ENCODE measurements around the gene CROCC2. TPM values are rescaled to one million over a fixed set of nuclear protein-coding genes. Genes with fewer than 3 reads are reported as not detected.

Gene CROCC2
- total RNA-seq, 1 experiment from 2014 or later: not detected

DNA sequence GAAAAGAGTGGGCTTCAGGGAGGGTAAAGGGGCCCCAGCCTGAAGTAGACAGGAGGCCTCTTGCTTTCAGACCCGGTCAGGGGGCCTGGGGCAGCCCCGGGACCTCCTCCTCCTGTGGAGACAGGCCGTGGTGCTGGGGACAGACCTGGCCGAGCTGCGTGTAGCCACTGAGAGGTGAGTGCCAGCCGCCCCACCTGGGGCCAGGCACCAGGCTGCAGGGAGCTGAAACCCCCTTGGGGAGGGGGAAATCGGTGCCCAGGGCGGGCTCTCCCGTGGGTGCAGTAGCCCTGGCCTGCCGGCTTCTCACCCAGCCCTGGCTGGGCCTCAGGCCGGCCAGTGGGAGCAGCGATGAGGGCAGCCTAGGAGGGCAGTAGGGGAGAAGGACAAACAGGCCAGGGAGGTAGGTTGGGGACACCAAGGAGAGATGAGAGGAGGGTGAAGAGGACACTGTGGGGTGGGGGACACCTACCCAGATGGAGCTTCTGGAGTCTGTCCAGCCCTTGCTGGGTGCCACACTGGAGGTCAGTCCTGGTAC is 24.0 kb downstream of the CROCC2 start:
- Histone ChIP-seq H3K79me2 (ENCODE audit: insufficient read depth, low read length) (no peaks in the 10 kb centered on the region), H2AFZ (ENCODE audit: low read depth, low read length, poor library complexity, severe bottlenecking) (no peak overlapping the region), H3K4me2 (ENCODE audit: low read length) (no peak overlapping the region), H3K9me3 (ENCODE audit: control insufficient read depth in 1 of 2, insufficient read depth in 1 of 2, low read depth in 1 of 2, low read length in 2 of 2) (no peaks in the 10 kb centered on the region), H3K9me2 (ENCODE audit: insufficient read depth) (no peaks in the 10 kb centered on the region), H3K4me3 (replicated peaks in 1 of 2; ENCODE audit: low read depth in 1 of 2, low read length in 2 of 2) (no peak overlapping the region), H4K20me1 (ENCODE audit: insufficient read depth) (no peaks in the 10 kb centered on the region), H3K27ac (ENCODE audit: low read depth, low read length) (no peak overlapping the region), H3K36me3 (ENCODE audit: control insufficient read depth in 1 of 2, insufficient read depth in 2 of 2, low read length in 2 of 2) (no peaks in the 10 kb centered on the region), H3K9ac (ENCODE audit: low read length) (no peak overlapping the region), H3K4me1 (ENCODE audit: control insufficient read depth in 1 of 2, insufficient read depth in 2 of 2, low read length in 2 of 2) (no peaks in the 10 kb centered on the region), H3K27me3 (ENCODE audit: insufficient read depth, low read length) (no peaks in the 10 kb centered on the region)
- no TSS peak for BruUV-seq (replicated peaks)
- ATAC-seq (no peak), DNase-seq (ENCODE audit: low read depth, low spot score) (no peak)
- intact Hi-C loops (cut with micrococcal nuclease): no loop called here
- TF ChIP-seq TCF7L2 (IDR thresholded peaks at IDR 0.05; ENCODE audit: borderline replicate concordance, extremely low read depth, insufficient read depth, insufficient read length): no peak
- no peak for TF ChIP-seq CEBPB (IDR thresholded peaks at IDR 0.05; ENCODE audit: low read depth)
- no peak for TF ChIP-seq ELF1 (IDR thresholded peaks at IDR 0.05; ENCODE audit: borderline replicate concordance, low read depth)
- TF ChIP-seq ZFX (IDR thresholded peaks at IDR 0.05): no peak
- TF ChIP-seq POLR2A (IDR thresholded peaks at IDR 0.05; ENCODE audit: borderline replicate concordance, extremely low read depth, insufficient read depth, insufficient read length): no peak
- TF ChIP-seq JUND (IDR thresholded peaks at IDR 0.05): no peak
- TF ChIP-seq RAD21 (IDR thresholded peaks at IDR 0.05; ENCODE audit: low read depth): no peak
- TF ChIP-seq, protein P1, sequence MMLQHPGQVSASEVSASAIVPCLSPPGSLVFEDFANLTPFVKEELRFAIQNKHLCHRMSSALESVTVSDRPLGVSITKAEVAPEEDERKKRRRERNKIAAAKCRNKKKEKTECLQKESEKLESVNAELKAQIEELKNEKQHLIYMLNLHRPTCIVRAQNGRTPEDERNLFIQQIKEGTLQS (IDR thresholded peaks at IDR 0.05): no peak
- no peak for TF ChIP-seq EGR1 (IDR thresholded peaks at IDR 0.05; ENCODE audit: low read depth)
- no peak for TF ChIP-seq ZNF274 (IDR thresholded peaks at IDR 0.05; ENCODE audit: low read depth, low read length)
- TF ChIP-seq CBX3 (IDR thresholded peaks at IDR 0.05; ENCODE audit: low read depth): no peak
- TF ChIP-seq EZH2phosphoT487 (IDR thresholded peaks at IDR 0.05; ENCODE audit: borderline replicate concordance): no peak
- TF ChIP-seq, protein P2, sequence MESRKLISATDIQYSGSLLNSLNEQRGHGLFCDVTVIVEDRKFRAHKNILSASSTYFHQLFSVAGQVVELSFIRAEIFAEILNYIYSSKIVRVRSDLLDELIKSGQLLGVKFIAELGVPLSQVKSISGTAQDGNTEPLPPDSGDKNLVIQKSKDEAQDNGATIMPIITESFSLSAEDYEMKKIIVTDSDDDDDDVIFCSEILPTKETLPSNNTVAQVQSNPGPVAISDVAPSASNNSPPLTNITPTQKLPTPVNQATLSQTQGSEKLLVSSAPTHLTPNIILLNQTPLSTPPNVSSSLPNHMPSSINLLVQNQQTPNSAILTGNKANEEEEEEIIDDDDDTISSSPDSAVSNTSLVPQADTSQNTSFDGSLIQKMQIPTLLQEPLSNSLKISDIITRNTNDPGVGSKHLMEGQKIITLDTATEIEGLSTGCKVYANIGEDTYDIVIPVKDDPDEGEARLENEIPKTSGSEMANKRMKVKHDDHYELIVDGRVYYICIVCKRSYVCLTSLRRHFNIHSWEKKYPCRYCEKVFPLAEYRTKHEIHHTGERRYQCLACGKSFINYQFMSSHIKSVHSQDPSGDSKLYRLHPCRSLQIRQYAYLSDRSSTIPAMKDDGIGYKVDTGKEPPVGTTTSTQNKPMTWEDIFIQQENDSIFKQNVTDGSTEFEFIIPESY (IDR thresholded peaks at IDR 0.05; ENCODE audit: extremely low read depth, insufficient replicate concordance, low read length): no peak
- no peak for TF ChIP-seq FOSL1 (IDR thresholded peaks at IDR 0.05; ENCODE audit: low read depth)
- TF ChIP-seq, protein P3, sequence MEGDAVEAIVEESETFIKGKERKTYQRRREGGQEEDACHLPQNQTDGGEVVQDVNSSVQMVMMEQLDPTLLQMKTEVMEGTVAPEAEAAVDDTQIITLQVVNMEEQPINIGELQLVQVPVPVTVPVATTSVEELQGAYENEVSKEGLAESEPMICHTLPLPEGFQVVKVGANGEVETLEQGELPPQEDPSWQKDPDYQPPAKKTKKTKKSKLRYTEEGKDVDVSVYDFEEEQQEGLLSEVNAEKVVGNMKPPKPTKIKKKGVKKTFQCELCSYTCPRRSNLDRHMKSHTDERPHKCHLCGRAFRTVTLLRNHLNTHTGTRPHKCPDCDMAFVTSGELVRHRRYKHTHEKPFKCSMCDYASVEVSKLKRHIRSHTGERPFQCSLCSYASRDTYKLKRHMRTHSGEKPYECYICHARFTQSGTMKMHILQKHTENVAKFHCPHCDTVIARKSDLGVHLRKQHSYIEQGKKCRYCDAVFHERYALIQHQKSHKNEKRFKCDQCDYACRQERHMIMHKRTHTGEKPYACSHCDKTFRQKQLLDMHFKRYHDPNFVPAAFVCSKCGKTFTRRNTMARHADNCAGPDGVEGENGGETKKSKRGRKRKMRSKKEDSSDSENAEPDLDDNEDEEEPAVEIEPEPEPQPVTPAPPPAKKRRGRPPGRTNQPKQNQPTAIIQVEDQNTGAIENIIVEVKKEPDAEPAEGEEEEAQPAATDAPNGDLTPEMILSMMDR (IDR thresholded peaks at IDR 0.05 in 2 of 3, conservative IDR thresholded peaks at IDR 0.05 in 1 of 3; ENCODE audit: borderline replicate concordance in 1 of 3, insufficient read depth in 1 of 3, low read depth in 2 of 3, low read length in 2 of 3): no peak
- TF ChIP-seq, protein P4, sequence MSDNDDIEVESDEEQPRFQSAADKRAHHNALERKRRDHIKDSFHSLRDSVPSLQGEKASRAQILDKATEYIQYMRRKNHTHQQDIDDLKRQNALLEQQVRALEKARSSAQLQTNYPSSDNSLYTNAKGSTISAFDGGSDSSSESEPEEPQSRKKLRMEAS (IDR thresholded peaks at IDR 0.05): no peak
- TF ChIP-seq SP1 (IDR thresholded peaks at IDR 0.05; ENCODE audit: low read depth): no peak
- RAD21 ChIA-PET (ENCODE audit: low non-redundant PET in 1 of 2, low total read pairs in 2 of 2, uncharacterized antibody in 2 of 2, unreplicated experiment in 2 of 2): no interaction called here
- CTCF ChIA-PET: no interaction called here
- POLR2A ChIA-PET: no interaction called here
